Panc1 (cell line): ENCODE measurements around the gene KDM3B. TPM values are rescaled to one million over a fixed set of nuclear protein-coding genes. Genes with fewer than 3 reads are reported as not detected.

Experiments
- ATAC-seq: fragments of 200-7000 bp; cut with Tn5 transposase; 2 replicates; pipeline ENCODE4 v1.9.1; 2020; ENCODE audit warnings: mild to moderate bottlenecking, moderate library complexity
- BruUV-seq: library from RNA; stranded (reverse); fragments of 400-500 nt; replicated peaks from 2 replicates; lab custom pipeline; 2021; lab: Mats Ljungman, UMichigan
- CTCF ChIA-PET: fragments of 300-600 bp; sonication (Branson Sonifier 250); formaldehyde crosslinking; loops from one replicate; lab custom pipeline; 2022; ENCODE audit warnings: antibody characterized with exemption; lab: Charles Lee
- POLR2A ChIA-PET: fragments of 300-600 bp; sonication (Branson Sonifier 250); formaldehyde crosslinking; loops from one replicate; lab custom pipeline; 2022; ENCODE audit warnings: antibody characterized with exemption; lab: Charles Lee
- DNase-seq: peaks from one replicate; pipeline ENCODE4 v3.0.0-alpha.2; 2010; ENCODE audit warnings: low read depth, low spot score
- H3K27ac ChIP-seq: 2 replicates; pipeline ENCODE4 v1.5.1; 2011; ENCODE audit warnings: mild to moderate bottlenecking, low read length, inconsistent platforms
- H3K27me3 ChIP-seq: fragments of 200-500 bp; sonication (Bioruptor generic); 2 replicates; pipeline ENCODE4 v1.6.0; 2014; ENCODE audit warnings: low read length, inconsistent platforms; ENCODE audit not compliant: control insufficient read depth, insufficient read depth
- H3K36me3 ChIP-seq: fragments of 200-500 bp; sonication (Bioruptor generic); 2 replicates; pipeline ENCODE4 v1.5.1; 2014; ENCODE audit warnings: inconsistent platforms, mild to moderate bottlenecking, low read length, moderate library complexity; ENCODE audit not compliant: control insufficient read depth, insufficient read depth
- H3K4me1 ChIP-seq: 2 replicates; pipeline ENCODE4 v1.5.1; 2011; ENCODE audit warnings: inconsistent platforms, mild to moderate bottlenecking, low read length, moderate library complexity; ENCODE audit not compliant: control insufficient read depth, insufficient read depth
- H3K4me3 ChIP-seq, 2 experiments: 2 replicates each; pipeline ENCODE4 v1.5.1; 2011 to 2012; ENCODE audit warnings: low read depth in 2 of 2, low read length in 2 of 2, mild to moderate bottlenecking in 2 of 2, inconsistent platforms in 1 of 2, moderate library complexity in 1 of 2
- H3K9me3 ChIP-seq: fragments of 200-500 bp; sonication (Bioruptor generic); 2 replicates; pipeline ENCODE4 v1.5.1; 2014; ENCODE audit warnings: low read depth, mild to moderate bottlenecking, inconsistent platforms, low read length, moderate library complexity; ENCODE audit not compliant: control insufficient read depth, insufficient read depth
- CTCF ChIP-seq: fragments of 450-650 bp; IDR thresholded peaks from 2 replicates; pipeline ENCODE4 v1.5.1; 2017; ENCODE audit warnings: mild to moderate bottlenecking
- POLR2AphosphoS5 ChIP-seq: IDR thresholded peaks from 2 replicates; pipeline ENCODE4 v1.6.1; 2012; ENCODE audit warnings: mild to moderate bottlenecking, low read depth, low read length, moderate library complexity
- SIN3A ChIP-seq: IDR thresholded peaks from 2 replicates; pipeline ENCODE4 v1.6.1; 2012; ENCODE audit warnings: low read depth, mild to moderate bottlenecking, low read length, moderate library complexity, borderline replicate concordance; ENCODE audit not compliant: insufficient read depth
- TCF7L2 ChIP-seq: IDR thresholded peaks from 2 replicates; pipeline ENCODE4 v1.6.1; 2011; ENCODE audit warnings: mild to moderate bottlenecking, low read depth, low read length, inconsistent platforms
- in situ Hi-C: cut with HindIII; loops from 2 replicates; pipeline ENCODE4 v1.10.0; 2016; ENCODE audit warnings: low sequenced_read_pairs, low pct_unique_long_range_greater_than_20kb
- intact Hi-C: fragments of 100-400 bp; cut with micrococcal nuclease; formaldehyde crosslinking; loops from one replicate; pipeline ENCODE4 v1.10.0; 2022; ENCODE audit not compliant: unreplicated experiment
- total RNA-seq: library from RNA; stranded (reverse); gene quantifications from one replicate; pipeline ENCODE4 v1.2.1, GENCODE V29; 2021; ENCODE audit not compliant: unreplicated experiment
- TF ChIP-seq, protein P1 (sequence below), 2 experiments: IDR thresholded peaks; 2 replicates each; pipeline ENCODE4 v1.6.1; 2011 to 2012; ENCODE audit warnings: low read depth in 2 of 2, control low read depth in 1 of 2, low read length in 1 of 2, mild to moderate bottlenecking in 1 of 2, moderate library complexity in 1 of 2; ENCODE audit not compliant: insufficient read depth in 1 of 2

KDM3B gene
- total RNA-seq, 1 experiment from 2014 or later: 65.0 TPM

DNA sequence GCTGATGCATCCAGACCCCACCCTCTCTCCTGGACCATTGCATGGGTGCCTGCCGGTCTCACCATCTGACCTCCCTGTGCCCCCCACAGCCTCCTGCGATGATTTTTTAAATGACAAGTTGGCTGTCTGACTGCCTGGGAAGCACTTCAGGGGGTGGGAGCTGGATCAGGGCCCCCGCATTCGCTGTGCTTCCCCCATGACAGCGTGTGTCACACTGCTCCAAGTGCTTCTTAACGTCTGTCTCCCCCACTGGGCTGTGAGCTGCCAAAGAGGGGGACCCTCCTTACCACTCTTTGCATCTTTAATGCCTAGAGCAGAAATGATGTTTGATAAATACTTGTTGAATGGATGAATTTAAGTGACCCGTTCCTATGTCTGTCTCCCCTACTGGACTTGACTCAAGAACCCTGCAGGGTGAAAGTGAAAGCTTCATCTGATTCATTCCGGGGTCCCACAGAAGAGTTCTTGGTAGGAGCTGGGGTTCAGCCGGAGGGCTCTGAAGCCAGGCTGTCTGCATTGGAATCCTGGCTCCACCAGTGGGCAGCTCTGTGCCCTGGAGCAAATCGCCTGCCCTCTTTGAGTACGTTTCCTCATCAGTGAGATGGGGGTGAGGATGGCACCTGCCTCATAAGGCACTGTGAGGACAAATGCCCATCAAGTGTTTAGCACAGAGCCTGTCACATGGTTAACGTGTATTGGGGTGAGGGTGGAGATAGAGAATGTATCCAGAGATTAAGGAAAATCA, 105.2 kb downstream of the KDM3B start:
- no peak for DNase-seq
- ChIA-PET CTCF (no interaction called here), POLR2A (interaction anchor here (0.6 kb wide), 1 partner anchor 176 kb away, joined by 5 read pairs; no protein-coding TSS in a partner anchor)
- BruUV-seq: no TSS peak
- no peak overlapping the region for H3K4me3 ChIP-seq
- no peak for ATAC-seq
- no peaks in the 10 kb centered on the region for H3K9me3 ChIP-seq
- no peaks in the 10 kb centered on the region for H3K36me3 ChIP-seq
- in situ Hi-C loops: no loop called here
- no peaks in the 10 kb centered on the region; the same call in 1 of the 2 replicates for H3K4me1 ChIP-seq
- H3K27ac ChIP-seq: no peak overlapping the region
- TF ChIP-seq TCF7L2: no peak
- TF ChIP-seq, protein P1, sequence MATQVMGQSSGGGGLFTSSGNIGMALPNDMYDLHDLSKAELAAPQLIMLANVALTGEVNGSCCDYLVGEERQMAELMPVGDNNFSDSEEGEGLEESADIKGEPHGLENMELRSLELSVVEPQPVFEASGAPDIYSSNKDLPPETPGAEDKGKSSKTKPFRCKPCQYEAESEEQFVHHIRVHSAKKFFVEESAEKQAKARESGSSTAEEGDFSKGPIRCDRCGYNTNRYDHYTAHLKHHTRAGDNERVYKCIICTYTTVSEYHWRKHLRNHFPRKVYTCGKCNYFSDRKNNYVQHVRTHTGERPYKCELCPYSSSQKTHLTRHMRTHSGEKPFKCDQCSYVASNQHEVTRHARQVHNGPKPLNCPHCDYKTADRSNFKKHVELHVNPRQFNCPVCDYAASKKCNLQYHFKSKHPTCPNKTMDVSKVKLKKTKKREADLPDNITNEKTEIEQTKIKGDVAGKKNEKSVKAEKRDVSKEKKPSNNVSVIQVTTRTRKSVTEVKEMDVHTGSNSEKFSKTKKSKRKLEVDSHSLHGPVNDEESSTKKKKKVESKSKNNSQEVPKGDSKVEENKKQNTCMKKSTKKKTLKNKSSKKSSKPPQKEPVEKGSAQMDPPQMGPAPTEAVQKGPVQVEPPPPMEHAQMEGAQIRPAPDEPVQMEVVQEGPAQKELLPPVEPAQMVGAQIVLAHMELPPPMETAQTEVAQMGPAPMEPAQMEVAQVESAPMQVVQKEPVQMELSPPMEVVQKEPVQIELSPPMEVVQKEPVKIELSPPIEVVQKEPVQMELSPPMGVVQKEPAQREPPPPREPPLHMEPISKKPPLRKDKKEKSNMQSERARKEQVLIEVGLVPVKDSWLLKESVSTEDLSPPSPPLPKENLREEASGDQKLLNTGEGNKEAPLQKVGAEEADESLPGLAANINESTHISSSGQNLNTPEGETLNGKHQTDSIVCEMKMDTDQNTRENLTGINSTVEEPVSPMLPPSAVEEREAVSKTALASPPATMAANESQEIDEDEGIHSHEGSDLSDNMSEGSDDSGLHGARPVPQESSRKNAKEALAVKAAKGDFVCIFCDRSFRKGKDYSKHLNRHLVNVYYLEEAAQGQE (IDR thresholded peaks at IDR 0.05; ENCODE audit: insufficient read depth in 1 of 2, low read depth in 2 of 2, low read length in 1 of 2): no peak
- TF ChIP-seq SIN3A: no peak
- no peak for TF ChIP-seq CTCF
- no peak for TF ChIP-seq POLR2AphosphoS5
- no peaks in the 10 kb centered on the region for H3K27me3 ChIP-seq
- intact Hi-C loops: no loop called here

- intact Hi-C loops: no loop called here
- TF ChIP-seq, protein P1 (IDR thresholded peaks at IDR 0.05; ENCODE audit: insufficient read depth in 1 of 2, low read depth in 2 of 2, low read length in 1 of 2): no peak
- TF ChIP-seq SIN3A (no peak), POLR2AphosphoS5 (no peak), TCF7L2 (no peak), CTCF (no peak)
- no peaks in the 10 kb centered on the region for H3K9me3 ChIP-seq
- POLR2A ChIA-PET: interaction anchor here (0.6 kb wide), 1 partner anchor 60 kb away, joined by 3 read pairs; no protein-coding TSS in a partner anchor
- peaks cover 2% of the 10 kb centered on the region; the same call in 1 of the 2 replicates for H3K4me1 ChIP-seq
- no peak overlapping the region for H3K27ac ChIP-seq
- no peak overlapping the region for H3K4me3 ChIP-seq
- no peaks in the 10 kb centered on the region for H3K36me3 ChIP-seq
- DNase-seq: no peak
- CTCF ChIA-PET: no interaction called here
- BruUV-seq: no TSS peak
- in situ Hi-C loops: no loop called here
- no peaks in the 10 kb centered on the region for H3K27me3 ChIP-seq
- no peak for ATAC-seq
Observed at GRCh38 chr5:138458384-138458783, 105.9 kb downstream of the KDM3B start.
